Keratinocyte (primary cell): Measurements from ENCODE around the gene MAD1L1. TPM values are rescaled to one million over a fixed set of nuclear protein-coding genes. Genes with fewer than 3 reads are reported as not detected.

Source experiments
- DNase-seq: peaks from one replicate; pipeline ENCODE4 v3.0.0-alpha.2; 2011; ENCODE audit warnings: low read depth, missing footprints, low spot score
- FAIRE-seq: peaks from 2 replicates; lab custom pipeline; 2011; peaks lifted over from hg19 to GRCh38; lab: Jason Lieb, UNC
- H2AFZ ChIP-seq: 2 replicates; pipeline ENCODE4 v1.6.0; 2012; ENCODE audit warnings: low read length, control low read depth, inconsistent platforms; ENCODE audit not compliant: control insufficient read depth
- H3K27ac ChIP-seq: 2 replicates; pipeline ENCODE4 v1.5.1; 2011; ENCODE audit warnings: low read length; ENCODE audit not compliant: control insufficient read depth, insufficient read depth
- H3K27me3 ChIP-seq: 3 replicates; pipeline ENCODE4 v1.6.0; 2011; ENCODE audit warnings: low read length; ENCODE audit not compliant: control insufficient read depth, insufficient read depth; ENCODE audit errors: extremely low read depth
- H3K36me3 ChIP-seq, 2 experiments: 2 replicates in 1 of 2; 3 replicates in 1 of 2; pipeline ENCODE4 v1.5.1; 2011; ENCODE audit warnings: low read length in 2 of 2, mild to moderate bottlenecking in 1 of 2; ENCODE audit not compliant: control insufficient read depth in 2 of 2, insufficient read depth in 2 of 2; ENCODE audit errors: extremely low read depth in 1 of 2
- H3K4me1 ChIP-seq: 3 replicates; pipeline ENCODE4 v1.5.1; 2011; ENCODE audit warnings: low read length; ENCODE audit not compliant: control insufficient read depth, insufficient read depth; ENCODE audit errors: extremely low read depth
- H3K4me2 ChIP-seq: 3 replicates; pipeline ENCODE4 v1.6.0; 2011; ENCODE audit warnings: low read depth, low read length; ENCODE audit not compliant: control insufficient read depth, insufficient read depth; ENCODE audit errors: extremely low read depth
- H3K4me3 ChIP-seq, 3 experiments: fragments of 200-600 bp in 1 of 3; sonication (generic) in 1 of 3; 2 replicates in 2 of 3; 3 replicates in 1 of 3; pipeline ENCODE4 v1.5.1; 2011 to 2016; ENCODE audit warnings: low read length in 3 of 3, mild to moderate bottlenecking in 3 of 3, control low read depth in 2 of 3, inconsistent platforms in 1 of 3, low read depth in 1 of 3, mixed read lengths in 1 of 3, mixed run types in 1 of 3, moderate library complexity in 1 of 3; ENCODE audit not compliant: control insufficient read depth in 2 of 3, insufficient read depth in 2 of 3; ENCODE audit errors: extremely low read depth in 1 of 3
- H3K79me2 ChIP-seq: 2 replicates; pipeline ENCODE4 v1.6.0; 2012; ENCODE audit warnings: low read length; ENCODE audit not compliant: control insufficient read depth, insufficient read depth
- H3K9ac ChIP-seq: 3 replicates; pipeline ENCODE4 v1.6.0; 2011; ENCODE audit warnings: low read length; ENCODE audit not compliant: control insufficient read depth, insufficient read depth; ENCODE audit errors: extremely low read depth
- H3K9me1 ChIP-seq: 3 replicates; pipeline ENCODE4 v1.6.0; 2011; ENCODE audit warnings: low read length; ENCODE audit not compliant: control insufficient read depth, insufficient read depth; ENCODE audit errors: extremely low read depth
- H3K9me3 ChIP-seq: 2 replicates; pipeline ENCODE4 v1.5.1; 2012; ENCODE audit warnings: low read depth, low read length; ENCODE audit not compliant: control insufficient read depth
- H4K20me1 ChIP-seq: 3 replicates; pipeline ENCODE4 v1.6.0; 2011; ENCODE audit warnings: low read length; ENCODE audit not compliant: control insufficient read depth, insufficient read depth; ENCODE audit errors: extremely low read depth
- EZH2 ChIP-seq: IDR thresholded peaks from one replicate; pipeline ENCODE4 v1.6.1; 2012; ENCODE audit warnings: inconsistent platforms, mild to moderate bottlenecking, low read length, moderate library complexity
- dilution Hi-C: fragments of 300-500 bp; cut with MboI; formaldehyde crosslinking; loops from one replicate; pipeline ENCODE4 v1.7.0; 2020; ENCODE audit warnings: low sequenced_read_pairs; ENCODE audit not compliant: extremely low pct_ligation_motif_present
- polyA plus RNA-seq, 5 experiments: library from polyadenylated mRNA; depleted of rRNA in 3 of 5; stranded (reverse) in 3 of 5; stranded (forward) in 1 of 5; unstranded in 1 of 5; fragments of >200 nt; gene quantifications; 1 replicate in 1 of 5; 2 replicates in 3 of 5; 3 replicates in 1 of 5; pipeline versions ENCODE4 v1.2.1 to v1.2.3, GENCODE V29; 2011 to 2012; ENCODE audit warnings: missing spikeins in 2 of 5, low read depth in 1 of 5, low replicate concordance in 1 of 5
- TF ChIP-seq, protein P1 (sequence below), 3 experiments: IDR thresholded peaks in 1 of 3; conservative IDR thresholded peaks in 1 of 3; optimal IDR thresholded peaks in 1 of 3; 2 replicates in 2 of 3; 3 replicates in 1 of 3; pipeline versions ENCODE3 to v1.5.1; 2011; ENCODE audit warnings: low read length in 3 of 3, mild to moderate bottlenecking in 3 of 3, moderate library complexity in 2 of 3, control low read depth in 1 of 3, inconsistent platforms in 1 of 3; ENCODE audit not compliant: insufficient read depth in 2 of 3; ENCODE audit errors: extremely low read depth in 1 of 3

Gene MAD1L1
- polyA plus RNA-seq, 1 donor (not counting 4 experiments of a cell fraction or from before 2014, with no cell fraction given): 18.0 TPM

DNA sequence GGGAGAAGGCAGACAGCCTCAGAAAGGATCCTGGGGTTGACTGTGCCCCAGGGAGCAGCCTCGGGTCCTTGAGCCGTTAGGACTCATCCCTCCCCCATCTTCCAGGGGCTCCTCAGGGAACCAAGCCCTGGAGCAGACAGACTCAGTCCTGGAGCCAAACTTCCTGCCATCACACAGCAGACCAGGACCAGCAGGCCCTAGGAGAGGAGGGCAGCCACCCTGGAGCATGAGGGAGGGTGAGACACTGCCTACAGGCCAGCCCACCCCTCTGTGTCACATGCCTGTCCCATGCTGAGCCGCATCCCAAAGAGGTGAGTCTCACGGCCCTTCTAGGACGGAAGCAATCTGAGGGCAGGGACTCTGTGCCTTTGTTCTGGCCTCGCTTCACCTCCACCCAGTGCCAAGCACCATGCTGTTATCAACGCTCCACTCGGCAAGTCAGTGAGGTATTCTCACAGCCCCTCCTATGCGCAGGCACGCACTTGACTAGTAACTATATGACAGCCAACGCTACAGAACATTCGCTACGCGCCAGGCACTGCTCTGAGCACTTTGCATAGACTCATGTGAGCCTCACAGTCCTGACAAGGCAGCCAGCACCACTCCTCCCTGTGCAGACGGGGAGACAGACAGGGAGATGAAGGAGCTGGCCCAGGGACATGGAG lies 19.1 kb downstream of the MAD1L1 start:
- no peaks in the 10 kb centered on the region for H3K9me1 ChIP-seq
- H4K20me1 ChIP-seq: peaks cover 2% of the 10 kb centered on the region
- no peak for FAIRE-seq
- H2AFZ ChIP-seq: no peak overlapping the region
- no peaks in the 10 kb centered on the region for H3K79me2 ChIP-seq
- H3K4me1 ChIP-seq: no peaks in the 10 kb centered on the region
- TF ChIP-seq, protein P1, sequence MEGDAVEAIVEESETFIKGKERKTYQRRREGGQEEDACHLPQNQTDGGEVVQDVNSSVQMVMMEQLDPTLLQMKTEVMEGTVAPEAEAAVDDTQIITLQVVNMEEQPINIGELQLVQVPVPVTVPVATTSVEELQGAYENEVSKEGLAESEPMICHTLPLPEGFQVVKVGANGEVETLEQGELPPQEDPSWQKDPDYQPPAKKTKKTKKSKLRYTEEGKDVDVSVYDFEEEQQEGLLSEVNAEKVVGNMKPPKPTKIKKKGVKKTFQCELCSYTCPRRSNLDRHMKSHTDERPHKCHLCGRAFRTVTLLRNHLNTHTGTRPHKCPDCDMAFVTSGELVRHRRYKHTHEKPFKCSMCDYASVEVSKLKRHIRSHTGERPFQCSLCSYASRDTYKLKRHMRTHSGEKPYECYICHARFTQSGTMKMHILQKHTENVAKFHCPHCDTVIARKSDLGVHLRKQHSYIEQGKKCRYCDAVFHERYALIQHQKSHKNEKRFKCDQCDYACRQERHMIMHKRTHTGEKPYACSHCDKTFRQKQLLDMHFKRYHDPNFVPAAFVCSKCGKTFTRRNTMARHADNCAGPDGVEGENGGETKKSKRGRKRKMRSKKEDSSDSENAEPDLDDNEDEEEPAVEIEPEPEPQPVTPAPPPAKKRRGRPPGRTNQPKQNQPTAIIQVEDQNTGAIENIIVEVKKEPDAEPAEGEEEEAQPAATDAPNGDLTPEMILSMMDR (optimal IDR thresholded peaks at IDR 0.05 in 1 of 3, IDR thresholded peaks at IDR 0.05 in 1 of 3, conservative IDR thresholded peaks at IDR 0.05 in 1 of 3; ENCODE audit: extremely low read depth in 1 of 3, insufficient read depth in 2 of 3, low read length in 3 of 3): no peak
- no peak for TF ChIP-seq EZH2
- no peak overlapping the region for H3K4me3 ChIP-seq
- no peak overlapping the region for H3K4me2 ChIP-seq
- H3K27me3 ChIP-seq: no peaks in the 10 kb centered on the region
- dilution Hi-C loops: no loop called here
- H3K36me3 ChIP-seq: peaks cover 31 to 57% of the 10 kb centered on the region in 2 experiments
- no peak overlapping the region for H3K9ac ChIP-seq
- H3K9me3 ChIP-seq: no peaks in the 10 kb centered on the region
- DNase-seq: no peak
- no peak overlapping the region for H3K27ac ChIP-seq

DNA sequence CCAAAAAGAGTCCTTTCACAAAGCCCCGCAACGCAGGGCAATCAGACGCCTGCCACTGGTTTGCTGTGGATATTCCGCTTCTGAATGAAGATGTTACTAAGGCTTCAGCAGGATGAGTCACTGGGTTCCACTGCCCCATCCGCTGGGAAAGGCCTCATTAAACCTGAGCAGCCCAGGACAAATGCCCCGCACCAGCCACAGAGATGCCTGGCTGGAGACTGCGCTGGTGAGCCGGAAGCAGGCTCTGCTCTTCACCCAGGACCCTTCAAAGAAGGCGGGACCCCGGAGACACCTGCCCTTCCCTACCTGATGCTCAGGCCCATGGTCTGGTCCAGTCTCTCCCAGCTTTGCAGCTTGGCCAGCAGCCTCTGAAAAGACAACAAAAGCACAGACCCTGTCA lies 19.8 kb downstream of the MAD1L1 start:
- no peaks in the 10 kb centered on the region for H3K4me1 ChIP-seq
- FAIRE-seq (no peak), DNase-seq (no peak)
- dilution Hi-C loops: no loop called here
- TF ChIP-seq EZH2: no peak
- TF ChIP-seq, protein P1 (optimal IDR thresholded peaks at IDR 0.05 in 1 of 3, IDR thresholded peaks at IDR 0.05 in 1 of 3, conservative IDR thresholded peaks at IDR 0.05 in 1 of 3; ENCODE audit: extremely low read depth in 1 of 3, insufficient read depth in 2 of 3, low read length in 3 of 3): no peak
- H4K20me1 ChIP-seq: peaks cover 2% of the 10 kb centered on the region
- no peaks in the 10 kb centered on the region for H3K9me1 ChIP-seq
- H3K4me2 ChIP-seq: no peak overlapping the region
- no peaks in the 10 kb centered on the region for H3K79me2 ChIP-seq
- no peaks in the 10 kb centered on the region for H3K9me3 ChIP-seq
- H2AFZ ChIP-seq: no peak overlapping the region
- H3K27ac ChIP-seq: no peak overlapping the region
- H3K36me3 ChIP-seq: peaks cover 32 to 56% of the 10 kb centered on the region in 2 experiments
- H3K9ac ChIP-seq: no peak overlapping the region
- H3K4me3 ChIP-seq: no peak overlapping the region
- H3K27me3 ChIP-seq: no peaks in the 10 kb centered on the region
